NCI-H345 treated with DMSO at 0.1 percent for 48 hours (cell line): ENCODE data around the gene CLSTN1.
"Not testable (repeated sequence)": the region's sequence is repeated elsewhere in the genome, so short reads cannot be mapped to it uniquely, and the experiment has no call there.

Experiments used
- DNase-seq: peaks from one replicate; lab custom pipeline; 2025; ENCODE audit not compliant: unreplicated experiment; lab: John Stamatoyannopoulos, UW

The CLSTN1 gene

DNA sequence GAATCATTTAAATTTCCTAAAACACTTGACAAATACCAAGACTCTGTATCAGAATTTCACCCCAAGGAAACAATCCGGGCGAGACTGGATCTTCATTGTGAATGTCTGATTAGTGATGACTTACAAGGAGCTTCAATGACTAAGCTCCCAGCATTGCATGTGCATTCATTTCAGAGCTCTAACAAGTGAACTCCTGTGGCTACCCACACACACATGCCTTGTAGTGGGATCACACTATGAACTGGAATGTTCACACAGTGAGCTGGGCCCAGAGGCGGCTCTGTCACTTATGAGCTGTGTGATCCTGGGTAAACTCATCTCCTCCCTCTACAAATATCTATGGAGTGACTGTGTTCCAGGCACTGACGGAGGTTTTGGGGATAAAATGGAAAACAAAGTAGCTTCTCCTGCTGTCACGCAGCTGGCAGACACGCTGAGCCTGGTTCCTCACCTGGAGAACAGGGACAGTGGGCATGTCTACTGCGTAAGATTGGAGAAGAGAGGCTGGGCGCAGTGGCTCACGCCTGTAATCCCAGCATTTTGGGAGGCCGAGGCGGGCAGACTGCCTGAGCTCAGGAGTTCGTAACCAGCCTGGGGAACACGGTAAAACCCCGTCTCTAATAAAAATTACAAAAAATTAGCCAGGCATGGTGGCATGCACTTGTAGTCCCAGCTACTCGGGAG, 56.9 kb downstream of the CLSTN1 start:
- DNase-seq = no peak

DNA sequence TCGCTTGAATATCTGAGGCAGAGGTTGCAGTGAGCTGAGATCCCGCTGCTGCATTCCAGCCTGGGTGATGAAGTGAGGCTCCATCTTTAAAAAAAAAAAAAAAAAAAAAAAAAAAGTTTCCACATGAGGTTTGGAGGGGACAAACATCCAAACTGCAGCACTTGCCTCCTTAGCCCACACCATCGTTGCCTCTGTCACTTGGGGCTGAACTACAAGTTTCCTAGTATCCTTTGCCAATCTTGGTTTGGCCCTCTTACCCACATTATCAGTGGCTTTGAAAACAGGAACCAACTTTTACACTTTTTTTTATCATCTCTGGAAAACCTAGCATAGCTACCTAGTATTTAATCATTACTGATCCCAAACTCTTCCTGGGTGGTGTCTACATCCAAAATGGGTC, 59.2 kb downstream of the CLSTN1 start:
- no peak for DNase-seq

DNA sequence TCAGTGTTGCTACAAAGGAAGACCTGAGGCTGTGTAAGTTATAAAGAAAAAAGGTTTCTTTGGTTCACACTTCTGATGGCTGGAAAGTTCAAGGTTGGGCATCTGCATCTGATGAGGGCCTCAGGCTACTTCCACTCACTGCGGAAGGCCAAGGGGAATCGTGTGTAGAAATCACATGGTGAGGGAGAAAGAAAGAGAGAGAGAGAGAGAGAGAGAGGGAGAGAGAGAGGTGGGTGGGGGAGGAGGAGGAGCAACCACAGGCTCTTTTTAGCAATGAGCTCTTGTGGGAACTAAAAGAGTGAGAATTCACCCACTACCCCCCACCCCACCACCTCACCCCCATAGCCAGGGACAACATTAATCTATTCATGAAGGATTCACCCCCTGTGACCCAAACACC, 59.9 kb downstream of the CLSTN1 start:
- no peak for DNase-seq

DNA sequence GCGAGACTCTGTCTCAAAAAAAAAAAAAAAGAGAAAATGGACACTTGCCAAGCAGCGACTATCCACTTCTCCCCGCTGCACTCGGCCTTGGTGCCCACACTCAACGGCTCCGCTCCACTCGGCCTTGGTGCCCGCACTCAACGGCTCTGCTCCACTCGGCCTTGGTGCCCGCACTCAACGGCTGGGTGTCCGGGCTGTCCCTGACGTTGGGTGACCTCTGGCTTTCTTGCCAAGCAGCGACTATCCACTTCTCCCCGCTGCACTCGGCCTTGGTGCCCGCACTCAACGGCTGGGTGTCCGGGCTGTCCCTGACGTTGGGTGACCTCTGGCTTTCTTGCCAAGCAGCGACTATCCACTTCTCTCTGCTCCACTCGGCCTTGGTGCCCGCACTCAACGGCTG, 61.3 kb downstream of the CLSTN1 start:
- DNase-seq = not testable (repeated sequence)

DNA sequence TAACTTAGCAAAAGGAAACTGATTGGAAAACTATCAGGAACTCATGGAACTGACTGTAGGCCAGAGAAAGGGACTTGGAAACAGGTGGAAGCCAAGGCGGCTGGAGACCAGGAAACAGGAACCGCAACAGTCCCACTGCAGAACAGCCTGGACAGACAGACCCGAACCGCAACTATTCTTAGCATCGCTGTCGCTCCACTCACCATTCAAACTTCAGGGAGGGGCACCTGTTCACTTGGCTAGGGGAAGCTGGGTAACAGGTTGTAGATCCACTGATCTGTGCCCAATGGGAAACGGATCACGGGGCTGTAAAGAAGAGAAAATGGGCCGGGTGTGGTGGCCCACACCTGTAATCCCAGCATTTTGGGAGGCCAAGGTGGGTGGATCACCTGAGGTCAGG, 61.9 kb downstream of the CLSTN1 start:
- DNase-seq = no peak

DNA sequence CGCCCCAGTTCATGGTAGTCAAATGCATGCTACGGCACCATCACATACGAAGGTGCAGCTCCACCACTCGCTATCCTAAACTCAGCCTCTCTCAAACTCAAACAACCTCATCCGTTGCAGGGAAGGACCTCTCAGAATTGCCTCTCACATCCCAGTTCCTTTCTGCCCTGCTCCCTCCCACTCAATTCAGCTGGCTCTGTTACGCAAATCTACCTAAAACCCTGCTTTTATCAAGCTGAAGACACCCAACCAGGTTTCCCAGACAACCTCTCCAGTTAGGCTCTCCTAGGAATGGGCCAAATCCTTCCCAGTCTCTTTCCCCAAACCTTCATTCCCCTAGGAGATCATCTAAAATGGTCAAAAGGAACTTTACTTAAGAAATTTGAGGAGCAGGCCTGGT, 62.9 kb downstream of the CLSTN1 start:
- DNase-seq = no peak

DNA sequence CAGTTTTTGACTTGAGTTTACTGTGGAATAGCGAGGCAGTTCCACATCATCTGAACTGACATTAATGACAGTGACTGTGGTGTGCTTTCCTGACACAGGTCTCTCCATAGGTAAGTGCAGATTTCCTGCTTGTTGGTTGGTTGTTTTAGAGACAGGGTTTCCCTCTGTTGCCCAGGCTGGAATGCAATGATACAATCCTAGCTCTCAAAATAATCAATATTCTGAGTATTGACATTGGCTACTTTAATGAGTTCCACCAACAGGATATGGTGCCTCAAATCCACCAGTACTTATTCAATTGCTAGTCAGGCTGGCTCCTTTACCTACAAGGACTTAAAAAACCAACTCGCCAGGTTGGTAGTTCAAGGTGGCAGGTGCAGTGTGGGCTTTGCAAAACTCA, 63.8 kb downstream of the CLSTN1 start:
- DNase-seq = no peak

DNA sequence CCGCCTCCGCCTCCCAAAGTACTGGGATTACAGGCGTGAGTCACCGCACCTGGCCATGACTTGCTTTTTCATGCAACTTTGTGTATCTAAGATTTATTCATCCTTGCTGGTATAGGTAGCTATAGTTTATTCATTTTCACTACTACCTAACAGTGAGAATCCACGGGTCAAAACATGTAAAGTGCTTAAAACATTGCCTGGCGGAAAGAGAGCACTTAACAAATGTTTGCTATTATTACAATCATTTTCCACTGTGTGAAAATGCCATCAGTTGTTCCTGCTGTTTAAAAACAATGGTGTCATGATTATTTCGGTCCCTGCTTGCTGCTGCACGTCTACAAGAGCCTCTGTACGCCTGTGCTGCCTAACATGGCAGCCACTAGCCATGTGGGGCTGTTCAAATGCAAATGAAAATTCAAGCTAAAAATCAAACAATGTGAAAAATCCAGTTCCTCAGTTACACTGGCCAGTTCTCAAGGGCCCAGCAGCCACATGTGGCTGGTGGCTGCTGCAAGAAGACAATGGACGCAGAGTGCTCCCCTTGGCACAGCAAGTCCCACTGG, 65.1 kb downstream of the CLSTN1 start:
- DNase-seq = no peak

DNA sequence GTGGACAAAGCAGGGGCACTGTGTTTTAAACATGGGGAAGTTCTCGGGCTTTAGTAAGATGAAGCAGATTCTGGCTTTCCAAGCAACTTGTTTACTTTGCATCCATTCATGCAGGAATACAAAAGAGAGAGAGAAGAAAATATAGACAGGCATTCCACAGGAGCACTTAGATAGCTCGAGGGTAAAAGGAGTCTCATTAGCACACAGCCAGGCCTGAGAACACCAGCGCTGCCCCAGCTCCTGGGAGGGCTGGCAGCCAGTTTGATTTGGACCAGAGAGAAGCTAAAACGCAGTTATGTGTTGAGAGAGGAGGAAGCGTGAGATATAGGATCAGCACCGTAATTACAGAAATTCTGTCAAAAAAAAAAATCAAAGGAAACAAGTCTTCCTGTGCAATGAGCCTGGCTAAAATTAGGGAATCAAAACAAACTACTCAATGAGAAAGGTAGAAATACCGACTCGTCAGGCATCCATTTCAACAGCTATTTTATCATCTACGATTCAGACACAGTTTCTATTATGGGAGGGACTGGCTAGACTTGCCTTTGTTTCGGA, 68.2 kb downstream of the CLSTN1 start:
- DNase-seq = no peak

DNA sequence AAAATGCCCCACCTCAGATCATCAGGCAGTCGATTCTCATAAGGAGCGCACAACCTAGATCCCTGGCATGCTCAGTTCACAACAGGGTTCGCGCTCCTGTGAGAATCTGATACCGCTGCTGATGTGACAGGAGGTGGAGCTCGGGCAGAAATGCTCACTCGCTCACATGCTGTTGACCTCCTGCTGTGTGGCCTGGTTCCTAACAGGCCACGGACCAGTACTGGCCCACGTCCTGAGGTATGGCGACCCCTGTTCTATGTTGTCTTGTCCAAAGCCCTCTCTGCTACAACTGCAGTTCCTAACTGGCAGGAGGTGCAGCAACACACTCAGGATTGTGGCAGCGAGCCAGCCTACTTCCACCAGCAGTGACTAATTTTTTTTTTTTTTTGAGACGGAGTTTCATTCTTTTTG, 70.6 kb downstream of the CLSTN1 start:
- DNase-seq = no peak

DNA sequence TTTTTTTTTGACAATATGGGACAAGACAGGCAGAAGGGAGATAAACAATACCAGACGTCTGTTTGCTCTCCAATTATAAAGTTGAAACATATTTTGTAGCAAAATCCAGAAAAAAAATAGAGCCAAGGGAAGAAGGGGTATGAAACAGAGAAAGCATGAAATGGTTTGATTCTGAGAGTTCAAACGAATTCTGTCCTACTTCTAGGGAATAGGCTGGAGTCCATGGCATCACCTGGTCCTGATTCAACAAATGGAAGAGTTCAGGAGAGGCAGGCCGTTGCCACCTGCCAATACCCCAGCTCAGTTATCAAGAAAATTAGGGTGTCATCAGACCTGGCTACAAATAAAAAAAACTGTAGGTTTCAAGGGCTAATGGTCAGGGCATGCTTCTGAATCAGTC, 71.8 kb downstream of the CLSTN1 start:
- no peak for DNase-seq

DNA sequence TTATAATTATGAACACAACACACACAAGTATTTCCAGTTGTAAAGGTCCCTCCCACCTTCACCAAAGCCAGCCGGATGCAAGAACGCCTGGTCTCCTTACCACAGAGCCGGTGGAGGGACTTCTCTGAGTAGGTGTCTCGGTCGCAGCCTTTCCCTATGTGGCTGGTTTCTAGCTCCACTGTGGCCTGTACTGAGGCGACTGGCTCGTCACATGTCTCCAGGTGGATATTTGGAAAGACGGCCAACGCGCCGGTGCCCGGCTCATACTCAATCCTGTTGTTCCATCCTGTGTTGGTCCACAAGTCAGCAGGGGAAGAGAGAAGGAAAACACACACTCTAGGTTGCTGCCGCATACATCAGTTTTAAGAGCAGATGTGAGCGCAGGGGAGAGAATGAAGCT, 74.4 kb downstream of the CLSTN1 start:
- DNase-seq = no peak

DNA sequence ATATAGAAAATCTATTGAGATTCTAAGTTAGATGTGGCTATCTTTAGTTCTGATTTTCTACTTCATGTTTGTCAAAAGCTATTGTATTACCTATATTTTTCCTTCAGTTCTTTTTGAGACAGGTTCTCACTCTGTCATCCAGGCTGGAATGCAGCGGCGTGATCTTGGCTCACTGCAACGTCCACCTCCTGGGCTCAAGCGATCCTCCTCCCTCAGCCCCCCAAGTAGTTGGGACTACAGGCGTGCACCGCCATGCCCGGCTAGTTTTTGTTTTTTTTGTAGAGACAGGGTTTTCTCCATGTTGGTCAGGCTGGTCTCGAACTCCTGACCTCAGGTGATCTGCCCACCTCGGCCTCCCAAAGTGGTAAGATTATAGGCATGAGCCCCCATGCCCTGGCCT, 75.4 kb downstream of the CLSTN1 start:
- DNase-seq = not testable (repeated sequence)

DNA sequence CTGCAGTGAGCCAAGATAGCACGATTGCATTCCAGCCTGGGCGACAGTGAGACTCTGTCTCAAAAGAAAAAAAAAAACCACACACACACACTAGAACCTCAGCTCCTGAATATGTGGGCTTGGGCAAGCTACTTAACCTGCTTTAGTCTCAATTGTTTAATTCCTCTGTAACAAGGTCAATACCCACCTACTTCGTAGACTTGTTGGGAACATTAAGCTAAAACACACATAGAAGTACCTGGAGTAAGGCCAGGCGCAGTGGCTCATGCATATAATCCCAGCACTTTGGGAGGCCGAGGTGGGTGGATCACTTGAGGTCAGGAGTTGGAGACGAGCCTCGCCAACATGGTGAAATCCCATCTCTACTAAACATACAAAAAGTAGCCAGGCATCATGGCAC, 77.1 kb downstream of the CLSTN1 start:
- DNase-seq = no peak

DNA sequence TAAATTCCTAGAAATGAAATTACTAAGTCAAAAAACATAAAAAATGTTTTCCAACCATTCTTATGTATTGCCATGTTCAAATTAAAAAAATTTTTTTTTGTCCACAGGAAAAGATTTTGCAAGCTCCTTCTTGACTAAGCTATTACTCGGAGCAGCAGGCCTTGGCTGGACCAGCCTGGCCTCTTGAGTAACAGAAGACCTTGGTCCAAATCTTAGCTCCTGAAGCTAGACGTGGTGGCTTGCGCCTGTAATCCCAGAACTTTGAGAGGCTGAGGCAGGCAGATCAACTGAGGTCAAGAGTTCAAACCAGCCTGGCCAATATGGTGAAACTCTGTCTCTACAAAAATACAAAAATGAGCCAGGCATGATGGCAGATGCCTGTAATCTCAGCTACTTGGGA, 77.6 kb downstream of the CLSTN1 start:
- DNase-seq = no peak

DNA sequence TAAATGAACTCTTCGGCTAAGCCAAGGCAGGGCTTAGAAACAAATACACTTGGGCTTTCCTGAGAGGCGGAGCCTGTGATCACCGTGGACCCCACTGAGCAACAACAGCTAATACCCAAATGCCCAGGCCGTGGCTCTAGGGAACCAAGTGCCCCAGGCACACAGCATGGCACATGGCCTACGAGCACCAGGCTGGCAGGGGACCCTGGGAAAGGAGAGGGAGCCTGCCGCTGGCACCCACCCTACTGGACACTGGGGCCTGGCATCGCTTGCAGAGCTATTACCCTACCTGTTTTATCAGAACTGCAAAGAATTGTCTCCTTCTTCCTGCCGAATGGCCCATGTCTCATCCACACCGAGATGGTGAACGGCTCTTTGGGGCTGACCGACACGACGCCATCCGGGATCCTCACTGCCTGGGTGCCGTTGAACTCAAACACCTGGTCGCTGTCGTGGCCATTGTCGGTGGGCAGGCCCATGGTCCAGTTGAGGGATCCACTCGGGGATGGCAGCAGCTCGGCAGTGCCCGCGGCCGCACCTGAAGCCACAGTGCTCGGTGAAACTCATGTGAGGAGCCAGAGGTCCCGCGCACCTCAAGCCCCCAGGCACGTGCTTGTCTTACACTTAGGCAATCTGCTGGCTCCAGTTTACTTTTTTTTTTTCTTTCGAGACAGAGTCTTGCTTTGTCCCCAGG, 79.5 kb downstream of the CLSTN1 start:
- DNase-seq = no peak

DNA sequence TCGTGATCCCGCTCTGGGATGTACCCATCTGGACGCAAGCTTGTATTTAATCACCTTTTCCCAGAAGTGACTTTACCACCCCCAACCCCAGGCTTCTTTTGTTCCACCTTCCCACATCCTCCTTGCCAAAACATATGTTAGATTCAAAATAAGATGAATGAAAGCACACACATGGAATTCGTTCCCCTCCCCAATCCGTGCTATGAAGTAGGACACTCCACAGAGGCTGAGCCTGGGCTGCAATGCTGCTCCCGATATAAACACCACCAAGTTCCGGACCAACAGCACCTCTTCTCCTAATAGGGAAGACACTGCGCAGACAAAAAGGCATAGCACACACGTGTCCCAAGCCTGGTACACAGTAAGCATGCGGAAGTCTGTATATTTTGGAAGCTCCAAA, 86.1 kb downstream of the CLSTN1 start:
- no peak for DNase-seq

DNA sequence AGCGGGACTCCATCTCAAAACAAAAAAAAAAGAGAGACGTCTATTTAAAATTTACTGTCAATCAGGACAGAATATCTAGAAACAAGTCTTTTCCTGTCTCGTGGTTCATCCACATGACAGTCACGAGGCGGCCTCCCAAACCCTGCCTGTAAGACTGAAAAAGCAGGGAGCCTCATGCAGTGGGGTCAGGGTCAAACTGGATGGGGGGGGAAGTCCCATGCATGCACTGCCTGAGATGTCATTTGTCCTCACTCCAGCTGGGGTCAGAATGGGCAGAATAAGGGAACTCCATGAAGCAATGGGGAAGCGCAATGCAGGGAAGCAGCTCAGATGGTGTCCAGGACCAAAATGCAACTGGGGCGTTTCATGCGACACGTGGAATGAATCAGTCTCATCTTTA, 86.7 kb downstream of the CLSTN1 start:
- DNase-seq = no peak

DNA sequence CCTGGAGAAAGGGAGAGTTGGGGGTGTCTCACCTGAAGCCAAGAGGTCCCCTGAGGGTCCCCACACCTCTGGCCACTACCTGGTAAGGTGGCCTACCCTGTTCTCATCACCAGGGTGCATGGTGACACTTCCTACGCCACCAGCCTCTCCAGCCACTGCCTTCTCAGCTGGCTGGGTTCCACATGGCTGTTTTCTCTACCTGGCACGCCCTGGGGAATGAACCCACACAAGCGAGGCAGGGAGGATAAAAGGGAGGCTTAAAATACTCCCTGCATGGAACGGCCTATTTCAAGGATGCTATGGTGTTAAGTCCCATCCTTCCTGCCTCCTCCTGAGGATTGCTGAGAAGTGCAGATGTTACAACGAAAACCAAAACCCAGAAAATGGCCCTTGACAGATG, 87.5 kb downstream of the CLSTN1 start:
- DNase-seq = no peak

DNA sequence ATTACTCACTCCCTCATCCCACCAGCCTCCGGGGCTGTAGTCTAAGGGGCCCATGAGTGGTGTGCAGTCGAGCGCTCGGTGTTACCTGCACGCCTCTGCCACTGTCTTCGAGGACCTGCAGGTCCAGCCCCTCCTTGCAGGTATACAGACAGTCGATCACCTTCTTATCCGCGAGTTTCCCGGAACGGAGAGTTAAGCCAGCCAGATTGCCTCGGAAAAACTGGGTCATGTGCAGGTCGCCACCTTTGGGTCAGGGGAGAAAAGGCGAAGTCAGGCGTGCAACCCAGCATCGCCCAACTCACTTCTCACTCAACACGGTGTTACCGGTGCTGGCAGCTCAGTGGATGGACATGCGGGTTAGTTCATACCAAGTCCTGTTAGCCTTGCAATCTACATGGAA, 88.0 kb downstream of the CLSTN1 start:
- DNase-seq = no peak

DNA sequence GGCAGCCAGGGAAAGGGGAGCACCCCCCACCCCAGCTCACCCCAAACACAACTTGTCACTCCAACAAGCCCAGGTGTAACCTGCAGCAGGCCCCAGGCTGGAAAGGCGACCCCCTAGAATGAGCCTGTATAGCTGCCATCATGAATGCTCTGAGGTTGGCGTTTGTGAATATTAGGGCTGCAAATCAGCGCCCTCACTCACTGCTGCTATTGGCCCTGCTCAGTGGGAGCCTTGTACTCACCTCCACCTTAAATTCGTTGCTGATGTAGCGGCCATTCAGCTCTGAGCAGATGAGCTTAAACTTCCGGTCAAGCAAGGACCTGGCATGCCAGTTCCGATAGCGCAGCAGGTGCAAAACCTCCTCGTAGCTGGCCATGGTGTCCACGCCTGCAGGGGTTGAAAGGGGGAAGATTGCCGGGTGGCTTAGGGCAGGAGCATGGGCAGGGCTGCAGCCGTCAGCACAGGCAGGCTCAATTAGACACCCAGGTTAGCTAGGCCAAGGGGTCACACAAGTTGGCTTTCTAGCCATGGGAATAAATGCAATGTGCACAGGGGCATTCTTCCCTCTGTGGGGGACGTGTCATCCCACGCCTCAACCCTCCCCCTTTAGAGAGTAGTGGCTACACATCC, 90.5 kb downstream of the CLSTN1 start:
- no peak for DNase-seq
